ENCODE measurements around the gene TMEM86B. TPM values are rescaled to one million over a fixed set of nuclear protein-coding genes. Genes with fewer than 3 reads are reported as not detected.

The TMEM86B gene, protein sequence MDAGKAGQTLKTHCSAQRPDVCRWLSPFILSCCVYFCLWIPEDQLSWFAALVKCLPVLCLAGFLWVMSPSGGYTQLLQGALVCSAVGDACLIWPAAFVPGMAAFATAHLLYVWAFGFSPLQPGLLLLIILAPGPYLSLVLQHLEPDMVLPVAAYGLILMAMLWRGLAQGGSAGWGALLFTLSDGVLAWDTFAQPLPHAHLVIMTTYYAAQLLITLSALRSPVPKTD
- total RNA-seq (4.1 and 5.4 TPM in 2 replicates), polyA plus RNA-seq (4.5 and 5.8 TPM in 2 replicates), polyA minus RNA-seq (1.6 and 2.3 TPM in 2 replicates), Bru-seq, nascent RNA (percentile 43 among the genes with signal in this experiment), BruChase-seq, experiment 1, labeled RNA remaining after a 6-hour chase (percentile 86 among the genes with signal in this experiment), BruChase-seq, experiment 2, labeled RNA remaining after a 2-hour chase (percentile 78 among the genes with signal in this experiment)
- polyA plus RNA-seq (2011; cell fraction: cytosol; rRNA removed), result 1.1 and 1.8 TPM in 2 replicates
- 15.0 and 15.9 TPM in 2 replicates for polyA plus RNA-seq (2011; cell fraction: nucleus; rRNA removed)
- 2.2 and 3.2 TPM in 2 replicates for polyA plus RNA-seq (2012)
- polyA minus RNA-seq (2011; cell fraction: cytosol; rRNA and poly(A)+ RNA removed), result not detected
- polyA minus RNA-seq (2011; cell fraction: nucleus; rRNA and poly(A)+ RNA removed), result 3.6 and 6.4 TPM in 2 replicates
- long read RNA-seq, partial matches to known transcripts, result 0 of 1 reads
- long read RNA-seq, other reads (novel, unspliced or antisense), result 0 of 1 reads

DNA sequence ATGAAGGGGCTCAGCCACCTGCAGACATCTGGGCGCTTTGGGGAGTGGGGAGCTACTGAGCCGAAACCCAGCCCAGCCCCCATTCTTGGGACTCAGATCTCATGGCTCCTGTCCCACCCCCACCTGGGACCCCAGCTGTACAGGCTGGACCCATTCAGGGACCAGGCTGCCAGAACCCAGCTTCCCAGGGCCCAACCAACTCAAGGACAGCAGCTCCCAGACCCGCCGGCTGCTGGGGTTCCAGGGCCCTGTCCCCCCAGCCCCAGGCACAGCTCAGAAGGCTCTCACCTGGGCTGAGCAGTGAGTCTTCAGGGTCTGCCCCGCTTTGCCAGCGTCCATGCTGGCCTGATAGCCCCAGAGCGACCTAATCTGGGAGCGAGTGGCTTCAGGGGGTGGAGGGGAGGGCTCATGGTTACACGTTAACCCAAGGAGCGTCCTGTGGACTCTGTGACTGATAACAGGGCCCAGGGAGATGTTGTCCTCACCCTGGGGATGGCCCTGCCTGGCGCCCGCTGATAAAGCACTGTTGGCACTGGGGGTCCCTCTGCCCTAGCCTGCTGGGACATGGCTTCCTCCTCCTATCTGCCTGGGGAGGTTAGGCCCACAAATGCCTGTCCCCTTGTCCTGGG lies at the start of gene TMEM86B:
Gene TMEM86B (minus strand): TSS at position 361 of the 629 bp plus-strand sequence. CDS start 22 bp downstream, at position 339.
- ChIA-PET POLR2A (no interaction called here), CTCF (no interaction called here)
- no peak within 1 kb of the TSS for H3K4me3 ChIP-seq (replicated peaks in 1 of 3; ENCODE audit: insufficient read depth in 1 of 3, low read depth in 1 of 3, low read length in 3 of 3)
- intact Hi-C loops (cut with micrococcal nuclease) (no loop called here), dilution Hi-C loops (cut with MboI; ENCODE audit: extremely low pct_ligation_motif_present, low sequenced_read_pairs) (no loop called here)
- H3K4me2 ChIP-seq (ENCODE audit: insufficient read depth, low read length), result no peak within 1 kb of the TSS
- no peak for FAIRE-seq
- no peak within 1 kb of the TSS for H3K27ac ChIP-seq (ENCODE audit: insufficient read depth, low read depth, low read length)
- H3K79me2 ChIP-seq (ENCODE audit: control insufficient read depth, insufficient read depth, low read length), result no peaks in the 10 kb centered on the region
- no peak for DNase-seq (ENCODE audit: low read depth, low spot score)
- H3K4me1 ChIP-seq (ENCODE audit: control insufficient read depth, extremely low read depth, insufficient read depth, low read length), result no peaks in the 10 kb centered on the region
- no peaks in the 10 kb centered on the region for H4K20me1 ChIP-seq (replicated peaks; ENCODE audit: control insufficient read depth, extremely low read depth, insufficient read depth, low read length)
- no TSS peak for BruUV-seq (replicated peaks)
- no peaks in the 10 kb centered on the region for H3K9me1 ChIP-seq (replicated peaks; ENCODE audit: control insufficient read depth, extremely low read depth, insufficient read depth, low read length)
- no peak within 1 kb of the TSS for H3K9ac ChIP-seq (replicated peaks; ENCODE audit: extremely low read depth, insufficient read depth, low read length)
- no peaks in the 10 kb centered on the region for H3K9me3 ChIP-seq (replicated peaks; ENCODE audit: control insufficient read depth, insufficient read depth, low read length)
- H2AFZ ChIP-seq (ENCODE audit: low read depth, low read length), result no peak within 1 kb of the TSS
- H3K27me3 ChIP-seq (ENCODE audit: control insufficient read depth in 2 of 2, insufficient read depth in 2 of 2, low read length in 2 of 2), result no peaks in the 10 kb centered on the region
- no peak for TF ChIP-seq MYC (IDR thresholded peaks at IDR 0.05; ENCODE audit: low read depth, low read length)
- H3K36me3 ChIP-seq (ENCODE audit: control insufficient read depth in 2 of 2, extremely low read depth in 1 of 2, insufficient read depth in 2 of 2, low read length in 2 of 2), result peaks cover 0 to 43% of the 10 kb centered on the region in 2 experiments

GRCh38 chr19:55277494-55277893 lies 48.9 kb upstream of the TMEM86B start:
- H3K9me1 ChIP-seq (replicated peaks; ENCODE audit: control insufficient read depth, extremely low read depth, insufficient read depth, low read length), result no peaks in the 10 kb centered on the region
- no peak for TF ChIP-seq POLR2AphosphoS5 (IDR thresholded peaks at IDR 0.05; ENCODE audit: insufficient read depth, low read depth, low read length)
- TF ChIP-seq JUN (IDR thresholded peaks at IDR 0.05; ENCODE audit: borderline replicate concordance, insufficient read depth, insufficient read length, low read depth), result no peak
- no peak for TF ChIP-seq GATA2 (IDR thresholded peaks at IDR 0.05; ENCODE audit: insufficient read depth, insufficient read length, low read depth, low read length)
- no peak for TF ChIP-seq EZH2 (IDR thresholded peaks at IDR 0.05; ENCODE audit: borderline replicate concordance, low read depth, low read length, severe bottlenecking)
- TF ChIP-seq FOS (IDR thresholded peaks at IDR 0.05; ENCODE audit: borderline replicate concordance, insufficient read depth, low read length), result no peak
- TF ChIP-seq POLR2A (IDR thresholded peaks at IDR 0.05; ENCODE audit: low read depth, low read length), result no peak
- TF ChIP-seq CTCF (IDR thresholded peaks at IDR 0.05; ENCODE audit: extremely low read depth in 1 of 2, insufficient read depth in 1 of 2, low read depth in 1 of 2, low read length in 2 of 2), result no peak
- no peak for TF ChIP-seq MYC (IDR thresholded peaks at IDR 0.05; ENCODE audit: low read depth, low read length)
- no peak for TF ChIP-seq MAX (IDR thresholded peaks at IDR 0.05; ENCODE audit: insufficient read depth, insufficient read length)
- intact Hi-C loops (cut with micrococcal nuclease) (no loop called here), dilution Hi-C loops (cut with MboI; ENCODE audit: extremely low pct_ligation_motif_present, low sequenced_read_pairs) (no loop called here)
- no peak for FAIRE-seq
- DNase-seq (ENCODE audit: low read depth, low spot score), result no peak
- H2AFZ ChIP-seq (ENCODE audit: low read depth, low read length), result no peak overlapping the region
- H3K9ac ChIP-seq (replicated peaks; ENCODE audit: extremely low read depth, insufficient read depth, low read length), result no peak overlapping the region
- H3K4me3 ChIP-seq (replicated peaks in 1 of 3; ENCODE audit: insufficient read depth in 1 of 3, low read depth in 1 of 3, low read length in 3 of 3), result no peak overlapping the region
- ChIA-PET POLR2A (no interaction called here), CTCF (interaction anchor here (1.3 to 1.6 kb wide), 2 partner anchors 14 to 24 kb away, joined by 4 read pairs; no protein-coding TSS in a partner anchor)
- peaks cover 0 to 6% of the 10 kb centered on the region in 2 experiments for H3K36me3 ChIP-seq (ENCODE audit: control insufficient read depth in 2 of 2, extremely low read depth in 1 of 2, insufficient read depth in 2 of 2, low read length in 2 of 2)
- H3K27ac ChIP-seq (ENCODE audit: insufficient read depth, low read depth, low read length), result no peak overlapping the region
- H3K4me2 ChIP-seq (ENCODE audit: insufficient read depth, low read length), result no peak overlapping the region
- H4K20me1 ChIP-seq (replicated peaks; ENCODE audit: control insufficient read depth, extremely low read depth, insufficient read depth, low read length), result no peaks in the 10 kb centered on the region
- H3K4me1 ChIP-seq (ENCODE audit: control insufficient read depth, extremely low read depth, insufficient read depth, low read length), result peaks cover 3% of the 10 kb centered on the region
- H3K79me2 ChIP-seq (ENCODE audit: control insufficient read depth, insufficient read depth, low read length), result no peaks in the 10 kb centered on the region
- no peaks in the 10 kb centered on the region for H3K27me3 ChIP-seq (ENCODE audit: control insufficient read depth in 2 of 2, insufficient read depth in 2 of 2, low read length in 2 of 2)
- BruUV-seq (replicated peaks), result no TSS peak
- no peaks in the 10 kb centered on the region for H3K9me3 ChIP-seq (replicated peaks; ENCODE audit: control insufficient read depth, insufficient read depth, low read length)
